ENCODE measurements around the gene UFSP1. TPM values are rescaled to one million over a fixed set of nuclear protein-coding genes. Genes with fewer than 3 reads are reported as not detected.

Gene UFSP1
- total and polyA plus RNA-seq, 5 donors from 2014 or later = 0.39 to 4.8 (median 1.4) TPM

- Mint-ChIP-seq H3K36me3 (peaks cover 7% of the 10 kb centered on the region), H3K27me3 (no peaks in the 10 kb centered on the region), H3K4me3 (peak overlapping the region in 2 of 4 donors; percentile 27 to 81), H3K9me3 (no peaks in the 10 kb centered on the region), H3K27ac (peak overlapping the region in 2 of 3 donors; percentile 52 to 87), H3K4me1 (peaks cover 0 to 16% (median 2%) of the 10 kb centered on the region in 4 donors)
- Histone ChIP-seq H3K36me3 (ENCODE audit: control insufficient read depth, insufficient read depth, low read length) (peaks cover 20% of the 10 kb centered on the region), H3K27ac (ENCODE audit: insufficient read depth, low read length, poor library complexity, severe bottlenecking) (peak overlapping the region; percentile 55), H3K27me3 (ENCODE audit: control insufficient read depth, insufficient read depth, low read length) (no peaks in the 10 kb centered on the region), H3K4me3 (ENCODE audit: low read depth, low read length) (no peak overlapping the region), H3K4me1 (ENCODE audit: control insufficient read depth, insufficient read depth, low read length, poor library complexity, severe bottlenecking) (peaks cover 17% of the 10 kb centered on the region), H3K9me3 (ENCODE audit: control insufficient read depth in 2 of 2, low read length in 2 of 2) (no peaks in the 10 kb centered on the region)
- ATAC-seq (ENCODE audit: low read depth in 2 of 2) (peak; percentile 42 to 56), DNase-seq (peak; percentile 36 to 53 (median 46))
Measured at GRCh38 chr7:100865938-100866728, 23.4 kb downstream of the UFSP1 start.

GRCh38 chr7:100865372-100865911, 24.1 kb downstream of the UFSP1 start:
- Histone ChIP-seq H3K27me3 (ENCODE audit: control insufficient read depth, insufficient read depth, low read length) (no peaks in the 10 kb centered on the region), H3K4me3 (ENCODE audit: low read depth, low read length) (no peak overlapping the region), H3K36me3 (ENCODE audit: control insufficient read depth, insufficient read depth, low read length) (peaks cover 27% of the 10 kb centered on the region), H3K27ac (ENCODE audit: insufficient read depth, low read length, poor library complexity, severe bottlenecking) (peak overlapping the region; percentile 55), H3K4me1 (ENCODE audit: control insufficient read depth, insufficient read depth, low read length, poor library complexity, severe bottlenecking) (peaks cover 17% of the 10 kb centered on the region), H3K9me3 (ENCODE audit: control insufficient read depth in 2 of 2, low read length in 2 of 2) (no peaks in the 10 kb centered on the region)
- DNase-seq = no peak
- H3K27ac Mint-ChIP-seq = no peak overlapping the region
- H3K4me3 Mint-ChIP-seq = peak overlapping the region in 1 of 4 donors; percentile 61
- no peaks in the 10 kb centered on the region for H3K9me3 Mint-ChIP-seq
- no peak for ATAC-seq (ENCODE audit: low read depth in 2 of 2)
- H3K36me3 Mint-ChIP-seq = peaks cover 13% of the 10 kb centered on the region
- H3K4me1 Mint-ChIP-seq = peaks cover 0 to 18% (median 2%) of the 10 kb centered on the region in 4 donors
- no peaks in the 10 kb centered on the region for H3K27me3 Mint-ChIP-seq

GRCh38 chr7:100864263-100864845, 25.2 kb downstream of the UFSP1 start:
- H3K27ac ChIP-seq (ENCODE audit: insufficient read depth, low read length, poor library complexity, severe bottlenecking) = no peak overlapping the region
- H3K36me3 Mint-ChIP-seq = peaks cover 23% of the 10 kb centered on the region
- ATAC-seq (ENCODE audit: low read depth in 2 of 2) (no peak), DNase-seq (no peak)
- peak overlapping the region in 2 of 4 donors; percentile 9 to 43 for H3K4me3 Mint-ChIP-seq
- peaks cover 0 to 18% (median 2%) of the 10 kb centered on the region in 4 donors for H3K4me1 Mint-ChIP-seq
- no peaks in the 10 kb centered on the region for H3K27me3 Mint-ChIP-seq
- H3K9me3 Mint-ChIP-seq = no peaks in the 10 kb centered on the region
- no peak overlapping the region for H3K27ac Mint-ChIP-seq
- H3K27me3 ChIP-seq (ENCODE audit: control insufficient read depth, insufficient read depth, low read length) = no peaks in the 10 kb centered on the region
- H3K4me3 ChIP-seq (ENCODE audit: low read depth, low read length) = no peak overlapping the region
- peaks cover 37% of the 10 kb centered on the region for H3K36me3 ChIP-seq (ENCODE audit: control insufficient read depth, insufficient read depth, low read length)
- H3K4me1 ChIP-seq (ENCODE audit: control insufficient read depth, insufficient read depth, low read length, poor library complexity, severe bottlenecking) = peaks cover 17% of the 10 kb centered on the region
- H3K9me3 ChIP-seq (ENCODE audit: control insufficient read depth in 2 of 2, low read length in 2 of 2) = no peaks in the 10 kb centered on the region

GRCh38 chr7:100863406-100863950, 26.0 kb downstream of the UFSP1 start:
- no peak overlapping the region for H3K27ac Mint-ChIP-seq
- peaks cover 41% of the 10 kb centered on the region for H3K36me3 ChIP-seq (ENCODE audit: control insufficient read depth, insufficient read depth, low read length)
- H3K4me3 Mint-ChIP-seq = peak overlapping the region in 1 of 4 donors; percentile 27

GRCh38 chr7:100861616-100861985, 27.9 kb downstream of the UFSP1 start:
- Mint-ChIP-seq H3K9me3 (no peaks in the 10 kb centered on the region), H3K4me3 (no peak overlapping the region), H3K27me3 (no peaks in the 10 kb centered on the region), H3K4me1 (peaks cover 0 to 12% (median 2%) of the 10 kb centered on the region in 4 donors), H3K36me3 (peaks cover 34% of the 10 kb centered on the region), H3K27ac (no peak overlapping the region)
- Histone ChIP-seq H3K36me3 (ENCODE audit: control insufficient read depth, insufficient read depth, low read length) (peaks cover 47% of the 10 kb centered on the region), H3K27ac (ENCODE audit: insufficient read depth, low read length, poor library complexity, severe bottlenecking) (no peak overlapping the region), H3K4me1 (ENCODE audit: control insufficient read depth, insufficient read depth, low read length, poor library complexity, severe bottlenecking) (peaks cover 3% of the 10 kb centered on the region), H3K4me3 (ENCODE audit: low read depth, low read length) (no peak overlapping the region), H3K27me3 (ENCODE audit: control insufficient read depth, insufficient read depth, low read length) (no peaks in the 10 kb centered on the region), H3K9me3 (ENCODE audit: control insufficient read depth in 2 of 2, low read length in 2 of 2) (no peaks in the 10 kb centered on the region)
- DNase-seq = no peak
- ATAC-seq (ENCODE audit: low read depth in 2 of 2) = no peak

More at GRCh38 chr7:100863406-100863950, 26.0 kb downstream of the UFSP1 start:
- Histone ChIP-seq H3K27ac (ENCODE audit: insufficient read depth, low read length, poor library complexity, severe bottlenecking) (no peak overlapping the region), H3K27me3 (ENCODE audit: control insufficient read depth, insufficient read depth, low read length) (no peaks in the 10 kb centered on the region), H3K9me3 (ENCODE audit: control insufficient read depth in 2 of 2, low read length in 2 of 2) (no peaks in the 10 kb centered on the region), H3K4me1 (ENCODE audit: control insufficient read depth, insufficient read depth, low read length, poor library complexity, severe bottlenecking) (peaks cover 17% of the 10 kb centered on the region), H3K4me3 (ENCODE audit: low read depth, low read length) (no peak overlapping the region)
- ATAC-seq (ENCODE audit: low read depth in 2 of 2) (no peak), DNase-seq (no peak)
- no peaks in the 10 kb centered on the region for H3K9me3 Mint-ChIP-seq
- peaks cover 0 to 18% (median 2%) of the 10 kb centered on the region in 4 donors for H3K4me1 Mint-ChIP-seq
- H3K27me3 Mint-ChIP-seq = no peaks in the 10 kb centered on the region
- H3K36me3 Mint-ChIP-seq = peaks cover 28% of the 10 kb centered on the region

GRCh38 chr7:100860702-100861615, 28.6 kb downstream of the UFSP1 start:
- Mint-ChIP-seq H3K4me3 (no peak overlapping the region), H3K4me1 (peaks cover 0 to 9% (median 2%) of the 10 kb centered on the region in 4 donors), H3K27me3 (no peaks in the 10 kb centered on the region), H3K9me3 (no peaks in the 10 kb centered on the region), H3K36me3 (peaks cover 34% of the 10 kb centered on the region), H3K27ac (no peak overlapping the region)
- Histone ChIP-seq H3K4me3 (ENCODE audit: low read depth, low read length) (no peak overlapping the region), H3K27me3 (ENCODE audit: control insufficient read depth, insufficient read depth, low read length) (no peaks in the 10 kb centered on the region), H3K4me1 (ENCODE audit: control insufficient read depth, insufficient read depth, low read length, poor library complexity, severe bottlenecking) (no peaks in the 10 kb centered on the region), H3K27ac (ENCODE audit: insufficient read depth, low read length, poor library complexity, severe bottlenecking) (no peak overlapping the region), H3K9me3 (ENCODE audit: control insufficient read depth in 2 of 2, low read length in 2 of 2) (no peaks in the 10 kb centered on the region), H3K36me3 (ENCODE audit: control insufficient read depth, insufficient read depth, low read length) (peaks cover 47% of the 10 kb centered on the region)
- ATAC-seq (ENCODE audit: low read depth in 2 of 2) (no peak), DNase-seq (no peak)

- H3K36me3 ChIP-seq (ENCODE audit: control insufficient read depth, insufficient read depth, low read length) = peaks cover 47% of the 10 kb centered on the region
Measured at GRCh38 chr7:100859856-100860255, 29.7 kb downstream of the UFSP1 start.

More at GRCh38 chr7:100859856-100860255, 29.7 kb downstream of the UFSP1 start:
- Histone ChIP-seq H3K4me1 (ENCODE audit: control insufficient read depth, insufficient read depth, low read length, poor library complexity, severe bottlenecking) (no peaks in the 10 kb centered on the region), H3K27ac (ENCODE audit: insufficient read depth, low read length, poor library complexity, severe bottlenecking) (no peak overlapping the region), H3K4me3 (ENCODE audit: low read depth, low read length) (no peak overlapping the region), H3K27me3 (ENCODE audit: control insufficient read depth, insufficient read depth, low read length) (no peaks in the 10 kb centered on the region), H3K9me3 (ENCODE audit: control insufficient read depth in 2 of 2, low read length in 2 of 2) (no peaks in the 10 kb centered on the region)
- ATAC-seq (ENCODE audit: low read depth in 2 of 2) = no peak
- DNase-seq = no peak
- Mint-ChIP-seq H3K4me1 (peaks cover 0 to 12% (median 4%) of the 10 kb centered on the region in 4 donors), H3K27ac (no peak overlapping the region), H3K4me3 (no peak overlapping the region), H3K27me3 (no peaks in the 10 kb centered on the region), H3K9me3 (no peaks in the 10 kb centered on the region), H3K36me3 (peaks cover 37% of the 10 kb centered on the region)

All from CD4-positive, CD25-positive, alpha-beta regulatory T cell (primary cell).